ENCODE measurements around the gene PLOD3. TPM values are rescaled to one million over a fixed set of nuclear protein-coding genes. Genes with fewer than 3 reads are reported as not detected.
"Not testable (repeated sequence)": the region's sequence is repeated elsewhere in the genome, so short reads cannot be mapped to it uniquely, and the experiment has no call there.

The PLOD3 gene
- total and polyA plus RNA-seq, 12 donors, result 27.1 to 61.2 (median 36.9) TPM

DNA sequence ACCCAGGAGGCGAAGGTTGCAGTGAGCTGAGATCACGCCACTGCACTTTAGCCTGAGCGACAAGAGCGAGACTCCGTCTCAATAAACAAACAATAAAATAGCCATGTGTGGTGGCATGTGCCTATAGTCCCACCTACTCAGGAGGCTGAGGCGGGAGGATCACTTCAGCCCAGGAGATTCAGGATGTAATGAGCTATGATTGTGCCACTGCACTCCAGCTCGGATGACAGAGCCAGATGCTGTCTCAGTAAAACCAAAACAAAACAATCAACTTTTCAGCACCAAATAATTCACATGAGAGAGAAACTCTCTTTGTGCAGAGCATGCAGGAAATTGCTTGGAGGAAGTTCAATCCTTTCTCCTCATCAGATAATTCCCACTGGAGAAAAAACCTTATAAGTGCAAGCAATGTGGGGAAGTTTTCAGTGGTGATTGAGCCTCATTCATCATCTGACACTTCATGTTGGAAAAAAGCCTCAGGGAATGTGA is 40.9 kb upstream of the PLOD3 start:
- DNase-seq (no peak), ATAC-seq (no peak)
- H3K36me3 ChIP-seq, result no peaks in the 10 kb centered on the region
- H3K27ac ChIP-seq, result no peak overlapping the region
- no peak overlapping the region for H3K4me3 ChIP-seq
- H3K9me3 ChIP-seq, result no peaks in the 10 kb centered on the region
- no peaks in the 10 kb centered on the region for H3K27me3 ChIP-seq
- TF ChIP-seq, protein P1, sequence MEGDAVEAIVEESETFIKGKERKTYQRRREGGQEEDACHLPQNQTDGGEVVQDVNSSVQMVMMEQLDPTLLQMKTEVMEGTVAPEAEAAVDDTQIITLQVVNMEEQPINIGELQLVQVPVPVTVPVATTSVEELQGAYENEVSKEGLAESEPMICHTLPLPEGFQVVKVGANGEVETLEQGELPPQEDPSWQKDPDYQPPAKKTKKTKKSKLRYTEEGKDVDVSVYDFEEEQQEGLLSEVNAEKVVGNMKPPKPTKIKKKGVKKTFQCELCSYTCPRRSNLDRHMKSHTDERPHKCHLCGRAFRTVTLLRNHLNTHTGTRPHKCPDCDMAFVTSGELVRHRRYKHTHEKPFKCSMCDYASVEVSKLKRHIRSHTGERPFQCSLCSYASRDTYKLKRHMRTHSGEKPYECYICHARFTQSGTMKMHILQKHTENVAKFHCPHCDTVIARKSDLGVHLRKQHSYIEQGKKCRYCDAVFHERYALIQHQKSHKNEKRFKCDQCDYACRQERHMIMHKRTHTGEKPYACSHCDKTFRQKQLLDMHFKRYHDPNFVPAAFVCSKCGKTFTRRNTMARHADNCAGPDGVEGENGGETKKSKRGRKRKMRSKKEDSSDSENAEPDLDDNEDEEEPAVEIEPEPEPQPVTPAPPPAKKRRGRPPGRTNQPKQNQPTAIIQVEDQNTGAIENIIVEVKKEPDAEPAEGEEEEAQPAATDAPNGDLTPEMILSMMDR (IDR thresholded peaks at IDR 0.05), result no peak
- H3K4me1 ChIP-seq, result no peaks in the 10 kb centered on the region
- intact Hi-C loops (cut with DNase I), result no loop called here
- 55 to 60% methylated on average over 7 of the region's 7 CpGs for WGBS, 2 donors

DNA sequence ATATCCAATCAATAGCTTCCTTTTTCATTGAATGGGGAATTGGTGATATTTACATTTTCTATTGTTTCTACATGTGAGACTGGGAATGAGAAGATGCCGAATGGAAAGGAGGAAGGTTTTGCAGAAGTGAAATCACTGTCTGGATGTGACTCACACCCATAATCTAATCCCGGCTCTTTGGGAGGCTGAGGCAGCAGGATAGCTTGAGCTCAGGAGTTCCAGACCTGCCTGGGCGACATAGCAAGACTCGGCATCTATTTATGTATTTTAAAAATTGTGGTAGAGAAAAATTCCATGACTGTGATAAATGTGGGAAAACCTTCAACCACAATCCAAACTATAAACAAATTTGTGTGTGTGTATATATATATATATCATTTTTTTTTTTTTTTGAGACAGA is 38.4 kb upstream of the PLOD3 start:
- H3K36me3 ChIP-seq, result peaks cover 0 to under 1% (median 0%) of the 10 kb centered on the region in 9 donors
- DNase-seq (no peak), ATAC-seq (no peak)
- no peak overlapping the region for H3K27ac ChIP-seq
- H3K4me1 ChIP-seq, result peaks cover 4 to 15% (median 12%) of the 10 kb centered on the region in 9 donors
- H3K4me3 ChIP-seq, result no peak overlapping the region
- WGBS, 2 donors, result 70 to 79% methylated on average over 4 of the region's 4 CpGs
- H3K9me3 ChIP-seq, result no peaks in the 10 kb centered on the region
- intact Hi-C loops (cut with DNase I), result no loop called here
- H3K27me3 ChIP-seq, result no peaks in the 10 kb centered on the region
- TF ChIP-seq, protein P1 (IDR thresholded peaks at IDR 0.05), result no peak

DNA sequence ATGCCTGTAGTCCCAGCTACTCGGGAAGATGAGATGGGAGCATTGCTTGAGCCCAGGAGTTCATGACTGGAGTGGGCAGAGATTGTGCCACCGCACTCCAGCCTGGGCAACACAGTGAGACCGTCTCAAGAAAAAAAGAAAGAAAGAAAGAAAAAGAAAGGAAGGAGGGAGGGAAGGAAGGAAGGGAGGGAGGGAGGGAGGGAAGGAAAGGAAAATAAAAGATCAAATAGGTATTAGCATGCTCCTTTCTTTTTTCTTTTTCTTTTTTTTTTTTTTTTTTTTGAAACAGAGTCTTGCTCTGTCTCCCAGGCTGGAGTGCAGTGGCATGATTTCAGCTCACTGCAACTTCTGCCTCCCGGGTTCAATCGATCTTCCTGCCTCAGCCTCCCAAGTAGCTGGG is 35.8 kb upstream of the PLOD3 start:
- H3K9me3 ChIP-seq; intact Hi-C loops (cut with DNase I); H3K27me3 ChIP-seq; DNase-seq; ATAC-seq; H3K4me3 ChIP-seq; H3K27ac ChIP-seq: not testable (repeated sequence)
- Histone ChIP-seq H3K4me1 (peaks cover 7 to 24% (median 20%) of the 10 kb centered on the region in 9 donors), H3K36me3 (peaks cover 0 to 24% (median 0%) of the 10 kb centered on the region in 9 donors)
- 83 to 90% methylated on average over 5 of the region's 5 CpGs for WGBS, 2 donors

DNA sequence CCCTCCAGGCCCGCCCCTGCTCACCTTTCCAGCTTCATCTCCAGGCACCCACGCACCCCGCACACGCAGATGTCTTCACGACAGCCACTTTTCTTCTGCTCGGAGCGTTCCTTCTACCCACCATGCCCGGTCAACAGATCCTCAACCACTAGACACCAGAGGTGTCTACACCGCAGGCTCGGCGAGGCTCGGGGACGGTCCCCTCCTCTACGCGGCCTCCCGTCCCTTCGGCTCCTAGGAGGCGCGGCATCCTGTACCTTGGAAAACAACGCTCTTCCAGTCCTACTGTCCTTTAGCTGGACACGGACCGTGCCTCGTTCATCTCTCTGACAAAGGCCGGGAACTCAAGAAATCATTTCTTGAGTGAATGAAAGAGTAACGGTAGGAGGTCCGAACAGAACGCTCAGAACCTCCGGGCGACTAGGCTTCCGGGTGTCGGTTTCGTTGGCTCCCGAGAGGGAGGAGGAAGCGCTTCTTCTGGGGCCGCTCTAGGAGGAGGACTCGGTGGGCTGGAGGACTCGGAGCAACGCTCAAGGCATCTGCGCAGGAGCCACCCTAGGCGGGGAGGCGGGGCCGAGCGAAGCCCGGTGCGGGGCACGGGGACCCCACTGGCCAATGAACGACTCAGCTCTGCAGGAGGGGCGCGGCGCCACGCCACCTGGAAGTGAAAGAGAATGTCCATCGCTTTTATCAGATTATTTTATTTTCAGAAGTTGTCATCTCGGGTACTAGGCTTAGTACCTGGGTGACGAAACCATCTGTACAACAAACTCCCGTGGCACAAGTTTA is 34.7 kb upstream of the PLOD3 start:
- peak; percentile 100 for ATAC-seq
- Histone ChIP-seq H3K27me3 (no peaks in the 10 kb centered on the region), H3K4me1 (peaks cover 7 to 24% (median 20%) of the 10 kb centered on the region in 9 donors), H3K27ac (peak overlapping the region in 9 of 10 donors; percentile 47 to 86 (median 67)), H3K9me3 (no peaks in the 10 kb centered on the region), H3K4me3 (peak overlapping the region; percentile 60 to 98 (median 80)), H3K36me3 (peaks cover 0 to 33% (median 0%) of the 10 kb centered on the region in 9 donors)
- TF ChIP-seq, protein P1 (IDR thresholded peaks at IDR 0.05), result no peak
- intact Hi-C loops (cut with DNase I), result no loop called here
- WGBS, 2 donors, result 0% methylated on average over 55 of the region's 55 CpGs
- peak; percentile 99 for DNase-seq

DNA sequence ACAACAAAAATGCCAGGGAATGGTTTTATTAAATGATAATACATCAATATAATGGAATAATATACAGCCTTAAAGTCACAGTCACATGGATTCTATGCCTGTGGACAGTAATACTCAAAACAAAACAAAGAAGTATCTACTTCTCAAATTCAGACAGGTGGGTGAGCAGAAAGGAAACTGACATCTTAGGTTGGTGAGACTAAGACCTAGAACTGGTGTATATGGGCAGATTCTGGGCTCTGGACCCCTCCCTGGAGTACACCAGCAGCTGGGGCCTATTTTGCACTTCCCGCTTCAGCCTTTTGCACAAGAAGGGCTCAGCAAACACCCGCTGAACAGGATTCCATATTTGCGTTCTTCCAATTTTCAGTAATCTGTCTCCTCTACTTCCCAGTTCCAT is 32.9 kb upstream of the PLOD3 start:
- Histone ChIP-seq H3K4me3 (peak overlapping the region in 1 of 10 donors; percentile 91), H3K4me1 (peaks cover 7 to 36% (median 31%) of the 10 kb centered on the region in 9 donors), H3K27ac (no peak overlapping the region), H3K27me3 (no peaks in the 10 kb centered on the region), H3K36me3 (peaks cover 0 to 37% (median 0%) of the 10 kb centered on the region in 9 donors), H3K9me3 (no peaks in the 10 kb centered on the region)
- ATAC-seq, result no peak
- DNase-seq, result no peak
- 93 to 94% methylated on average over 3 of the region's 3 CpGs for WGBS, 2 donors
- TF ChIP-seq, protein P1 (IDR thresholded peaks at IDR 0.05), result no peak
- intact Hi-C loops (cut with DNase I), result no loop called here

All from heart right ventricle (tissue), 16 donors.